Chondrocyte (in vitro differentiated cells): Measurements from ENCODE around the gene RSL24D1. TPM values are rescaled to one million over a fixed set of nuclear protein-coding genes. Genes with fewer than 3 reads are reported as not detected.

Experiments used
- DNase-seq: peaks from one replicate; pipeline ENCODE4 v3.0.0; 2021; ENCODE audit warnings: mixed read lengths, low spot score
- H3K27ac Mint-ChIP-seq: one replicate; pipeline ENCODE4 v1.8.0; 2021; ENCODE audit warnings: mild to moderate bottlenecking, moderate library complexity, mixed read lengths; ENCODE audit not compliant: unreplicated experiment
- H3K27me3 Mint-ChIP-seq: 2 replicates; pipeline ENCODE4 v1.8.0; 2021; ENCODE audit warnings: low read depth, mixed read lengths
- H3K36me3 Mint-ChIP-seq: 2 replicates; pipeline ENCODE4 v1.8.0; 2021; ENCODE audit warnings: low read depth, mixed read lengths
- H3K4me1 Mint-ChIP-seq: 2 replicates; pipeline ENCODE4 v1.8.0; 2021; ENCODE audit warnings: low read depth, mild to moderate bottlenecking, mixed read lengths
- H3K4me3 Mint-ChIP-seq: one replicate; pipeline ENCODE4 v1.8.0; 2021; ENCODE audit warnings: mild to moderate bottlenecking, moderate library complexity, mixed read lengths; ENCODE audit not compliant: unreplicated experiment
- H3K9me3 Mint-ChIP-seq: 2 replicates; pipeline ENCODE4 v1.8.0; 2021; ENCODE audit warnings: low read depth, mixed read lengths
- CTCF ChIP-seq: fragments of 200-600 bp; sonication (generic); IDR thresholded peaks from 2 replicates; pipeline ENCODE4 v1.5.0; 2021; ENCODE audit warnings: antibody characterized with exemption, mild to moderate bottlenecking, moderate library complexity
- total RNA-seq: library from RNA; stranded (reverse); gene quantifications from 3 replicates; pipeline ENCODE4 v1.2.1, GENCODE V29; 2021

The RSL24D1 gene
- total RNA-seq, 1 donor from 2014 or later: 61.3 TPM

- Mint-ChIP-seq H3K4me3 (no peak overlapping the region), H3K4me1 (no peaks in the 10 kb centered on the region), H3K36me3 (no peaks in the 10 kb centered on the region), H3K9me3 (peaks cover 23% of the 10 kb centered on the region), H3K27me3 (peaks cover 11% of the 10 kb centered on the region), H3K27ac (no peak overlapping the region)
- no peak for TF ChIP-seq CTCF
- no peak for DNase-seq
Observed at GRCh38 chr15:55132672-55133071, 64.1 kb downstream of the RSL24D1 start.

Other genes with a start within 250 kb of the RSL24D1 start
- 16.8 to 18.3 TPM (median 17.5 TPM) in 3 replicates for gene RAB27A, start 92.9 kb upstream of the RSL24D1 start, total RNA-seq
- 9.5 to 12.3 TPM (median 9.6 TPM) in 3 replicates for gene PIGBOS1, start 122.2 kb upstream of the RSL24D1 start, total RNA-seq
- gene PIGB, start 122.3 kb upstream of the RSL24D1 start, total RNA-seq: 8.1 to 16.9 TPM (median 8.9 TPM) in 3 replicates
- 218 to 305 TPM (median 220 TPM) in 3 replicates for gene CCPG1, start 211.4 kb upstream of the RSL24D1 start, total RNA-seq
- gene PIERCE2, start 211.6 kb upstream of the RSL24D1 start, total RNA-seq: 2.7 to 3.8 TPM (median 3.1 TPM) in 3 replicates